NCI-H510A treated with DMSO at 0.1 percent for 48 hours (cell line): Measurements from ENCODE around the gene TUBGCP6.
"Not testable (repeated sequence)": the region's sequence is repeated elsewhere in the genome, so short reads cannot be mapped to it uniquely, and the experiment has no call there.

ENCODE experiments used
- DNase-seq: peaks from one replicate; lab custom pipeline; 2025; lab: John Stamatoyannopoulos, UW

The TUBGCP6 gene

DNA sequence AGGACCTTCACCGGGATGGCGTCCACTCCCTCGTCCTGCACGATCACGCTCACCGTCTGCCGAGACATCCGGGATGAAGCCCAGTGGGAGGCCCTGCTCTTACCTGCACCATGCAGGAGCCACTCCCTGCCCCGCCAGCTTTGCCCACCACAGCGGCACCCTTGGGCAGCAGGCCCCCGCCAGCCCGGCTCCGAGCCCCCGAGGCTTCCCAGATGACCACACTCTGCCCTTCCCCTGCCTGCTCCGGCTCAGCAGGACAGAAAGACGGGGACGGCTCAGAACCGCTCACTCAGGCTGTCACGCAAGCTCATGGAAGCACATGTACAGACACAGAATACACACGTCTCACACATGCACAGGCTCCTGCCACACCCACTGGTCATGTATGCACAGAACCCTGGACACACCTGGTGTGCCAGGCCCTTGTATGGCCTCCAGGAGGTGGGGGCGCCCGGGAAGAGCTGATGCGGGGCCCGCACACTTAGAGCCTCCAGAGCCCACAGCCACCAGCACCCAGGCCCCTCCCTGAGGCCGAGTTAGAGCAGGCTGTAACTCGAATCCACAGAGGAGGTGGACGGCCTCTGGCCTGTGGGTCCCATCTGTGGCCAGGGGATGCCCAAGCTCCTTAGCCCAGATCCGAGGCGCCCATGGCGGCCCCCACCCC, 34.3 kb upstream of the TUBGCP6 start:
- DNase-seq = no peak

DNA sequence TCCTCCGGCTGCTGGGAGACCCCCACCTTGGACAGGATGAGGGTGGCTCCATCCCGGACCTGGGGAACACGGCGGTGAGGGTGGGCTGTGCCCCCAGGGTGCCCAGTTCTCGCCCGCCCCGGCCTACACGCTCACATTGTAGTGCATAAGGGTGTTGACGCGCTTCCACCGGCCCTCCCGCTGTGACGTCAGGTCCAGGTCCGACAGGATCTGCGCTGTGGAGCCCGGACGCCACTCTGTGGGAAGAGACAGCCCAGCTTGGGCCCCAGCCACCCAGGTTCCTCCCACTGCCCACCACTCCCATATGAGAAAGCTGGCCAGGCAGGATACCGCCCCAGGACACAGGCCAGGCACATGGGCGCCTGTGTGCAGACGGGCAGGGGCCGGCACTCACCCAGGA, 33.6 kb upstream of the TUBGCP6 start:
- DNase-seq = no peak

DNA sequence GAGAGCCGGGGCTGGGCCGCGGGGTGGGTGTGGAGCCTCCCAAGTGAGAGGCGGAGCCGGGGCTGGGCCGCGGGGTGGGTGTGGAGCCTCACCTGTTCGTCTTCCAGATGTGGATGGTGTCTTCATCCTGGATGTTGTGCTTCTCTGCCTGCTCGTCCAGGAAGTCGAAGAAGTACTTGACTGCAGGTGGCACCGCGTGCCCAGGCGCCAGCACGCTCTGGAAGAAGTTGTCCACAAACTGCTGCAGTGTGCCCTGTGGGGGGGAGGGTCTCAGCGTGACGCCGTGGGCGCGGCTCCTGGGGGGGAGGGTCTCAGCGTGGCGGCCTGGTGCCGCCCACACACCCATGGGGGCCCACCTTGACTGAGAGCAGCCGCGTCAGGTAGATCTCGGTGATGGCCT, 32.9 kb upstream of the TUBGCP6 start:
- no peak for DNase-seq

DNA sequence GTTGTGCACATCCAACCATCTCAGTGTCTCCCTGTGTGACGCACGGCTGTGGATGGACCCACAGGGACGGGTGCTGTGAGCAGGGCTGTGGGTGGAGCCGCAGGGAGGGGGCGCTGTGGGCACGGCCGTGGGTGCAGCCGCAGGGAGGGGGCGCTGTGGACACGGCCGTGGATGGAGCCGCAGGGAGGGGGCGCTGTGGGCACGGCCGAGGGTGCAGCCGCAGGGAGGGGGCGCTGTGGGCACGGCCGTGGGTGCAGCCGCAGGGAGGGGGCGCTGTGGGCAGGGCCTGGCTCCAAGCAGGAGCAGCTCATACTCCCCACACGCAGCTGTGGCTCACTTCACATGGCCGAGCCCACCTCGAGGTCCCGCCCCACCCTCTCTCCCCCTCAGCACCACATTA, 31.3 kb upstream of the TUBGCP6 start:
- no peak for DNase-seq

DNA sequence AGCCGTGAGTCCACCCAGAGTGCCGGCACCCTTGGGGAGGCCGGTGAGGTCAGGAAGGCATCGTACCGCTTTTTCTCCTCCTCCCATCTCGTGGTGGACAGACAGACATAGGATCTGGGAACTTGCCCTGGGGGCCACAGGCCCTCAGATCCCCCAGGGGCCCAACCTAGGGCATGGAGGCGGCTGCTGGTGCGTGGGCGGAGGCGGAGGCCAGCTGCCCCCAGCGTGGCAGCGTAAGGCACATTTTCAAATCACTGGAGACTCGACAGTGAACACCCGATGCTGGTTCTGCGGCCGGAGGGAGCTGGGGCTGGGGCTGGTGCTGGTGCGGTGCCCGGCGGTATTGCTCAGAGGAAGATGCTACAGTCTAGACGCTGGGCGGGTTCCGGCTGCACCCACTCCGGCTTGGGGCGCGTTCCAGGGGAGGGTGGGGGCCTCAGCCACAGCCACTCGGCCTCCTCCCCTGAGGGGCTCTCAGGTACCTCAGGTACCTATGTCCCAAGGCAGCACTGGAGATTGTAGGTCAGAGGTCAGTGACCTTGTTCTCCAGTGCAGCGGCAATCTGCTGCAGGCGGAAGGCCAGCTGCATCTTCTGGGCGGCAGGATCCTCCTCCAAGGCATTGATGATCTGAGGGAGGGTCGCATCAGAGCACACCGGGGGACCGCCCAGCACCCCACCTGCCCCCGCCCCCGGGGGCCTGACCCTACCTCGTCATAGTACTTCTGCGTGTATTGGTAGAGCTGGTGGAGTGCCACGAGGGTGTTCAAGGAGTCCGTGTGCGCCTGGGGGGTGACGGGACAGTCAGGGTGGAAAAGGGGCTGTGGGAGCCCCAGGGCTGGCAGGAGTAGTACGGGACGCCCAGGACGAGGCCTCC, 30.6 kb upstream of the TUBGCP6 start:
- no peak for DNase-seq

DNA sequence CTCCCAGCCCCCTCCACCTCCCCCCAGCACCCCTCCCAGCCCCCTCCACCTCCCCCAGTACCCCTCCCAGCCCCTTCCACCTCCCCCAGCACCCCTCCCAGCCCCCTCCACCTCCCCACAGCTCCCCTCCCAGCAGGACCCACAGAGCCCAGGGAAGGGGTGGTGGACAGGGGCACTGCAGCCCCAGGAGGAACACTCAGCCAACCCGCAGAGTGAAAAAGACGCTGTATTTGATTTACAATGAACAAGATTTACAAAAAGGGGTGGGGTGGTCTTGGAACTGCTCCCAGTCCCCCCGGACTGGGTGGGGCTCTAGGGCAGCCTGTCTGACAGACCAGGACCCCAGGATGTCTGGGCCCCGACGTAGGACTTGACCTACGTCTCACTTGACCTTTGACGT, 29.9 kb upstream of the TUBGCP6 start:
- no peak for DNase-seq

DNA sequence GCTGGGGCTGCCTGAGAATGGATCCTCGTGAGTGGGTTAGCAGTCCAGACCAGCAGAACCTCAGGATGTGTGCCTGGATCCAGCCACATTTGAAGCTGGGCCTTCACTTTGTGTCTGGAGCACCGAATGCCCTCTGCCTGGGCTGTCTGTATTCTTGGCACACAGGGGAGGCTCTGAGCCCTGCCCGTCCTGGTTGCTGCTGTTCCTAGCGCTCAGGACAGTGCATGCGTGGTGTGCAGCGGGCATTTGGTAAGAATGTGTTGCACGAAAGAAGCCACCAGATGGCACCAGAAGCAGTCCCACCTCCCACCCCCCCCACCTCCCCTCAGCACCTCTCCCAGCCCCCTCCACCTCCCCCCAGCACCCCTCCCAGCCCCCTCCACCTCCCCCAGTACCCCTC, 29.5 kb upstream of the TUBGCP6 start:
- peak; percentile 27 for DNase-seq

DNA sequence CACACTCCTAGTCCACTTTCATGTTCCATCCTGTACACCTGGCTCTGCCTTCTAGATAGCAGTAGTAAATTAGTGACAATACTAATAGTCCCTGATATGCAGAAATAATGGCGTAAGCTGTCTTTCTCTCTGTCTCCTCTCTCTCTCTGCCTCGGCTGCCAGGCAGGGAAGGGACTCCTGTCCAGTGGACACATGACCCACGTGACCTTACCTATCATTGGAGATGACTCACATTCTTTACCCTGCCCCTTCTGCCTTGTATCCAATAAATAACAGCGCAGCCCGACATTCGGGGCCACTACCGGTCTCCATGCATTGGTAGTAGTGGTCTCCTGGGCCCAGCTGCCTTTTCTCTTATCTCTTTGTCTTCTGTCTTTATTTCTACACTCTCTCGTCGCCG, 29.0 kb upstream of the TUBGCP6 start:
- DNase-seq = not testable (repeated sequence)

DNA sequence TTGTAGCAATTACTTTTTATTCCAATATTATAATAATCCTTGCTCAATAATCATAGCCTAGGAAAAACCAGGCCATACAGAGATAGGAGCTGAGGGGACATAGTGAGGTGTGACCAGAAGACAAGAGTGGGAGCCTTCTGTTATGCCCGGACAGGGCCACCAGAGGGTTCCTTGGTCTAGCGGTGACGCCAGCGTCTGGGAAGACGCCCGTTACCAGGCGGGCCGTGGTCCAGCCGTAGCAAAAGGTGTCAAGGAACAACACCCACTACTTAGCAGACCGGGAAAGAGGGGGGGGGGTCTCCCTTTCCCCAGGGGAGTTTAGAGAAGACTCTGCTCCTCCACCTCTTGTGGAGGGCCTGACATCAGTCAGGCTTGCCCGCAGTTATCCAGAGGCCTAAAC, 28.5 kb upstream of the TUBGCP6 start:
- not testable (repeated sequence) for DNase-seq

DNA sequence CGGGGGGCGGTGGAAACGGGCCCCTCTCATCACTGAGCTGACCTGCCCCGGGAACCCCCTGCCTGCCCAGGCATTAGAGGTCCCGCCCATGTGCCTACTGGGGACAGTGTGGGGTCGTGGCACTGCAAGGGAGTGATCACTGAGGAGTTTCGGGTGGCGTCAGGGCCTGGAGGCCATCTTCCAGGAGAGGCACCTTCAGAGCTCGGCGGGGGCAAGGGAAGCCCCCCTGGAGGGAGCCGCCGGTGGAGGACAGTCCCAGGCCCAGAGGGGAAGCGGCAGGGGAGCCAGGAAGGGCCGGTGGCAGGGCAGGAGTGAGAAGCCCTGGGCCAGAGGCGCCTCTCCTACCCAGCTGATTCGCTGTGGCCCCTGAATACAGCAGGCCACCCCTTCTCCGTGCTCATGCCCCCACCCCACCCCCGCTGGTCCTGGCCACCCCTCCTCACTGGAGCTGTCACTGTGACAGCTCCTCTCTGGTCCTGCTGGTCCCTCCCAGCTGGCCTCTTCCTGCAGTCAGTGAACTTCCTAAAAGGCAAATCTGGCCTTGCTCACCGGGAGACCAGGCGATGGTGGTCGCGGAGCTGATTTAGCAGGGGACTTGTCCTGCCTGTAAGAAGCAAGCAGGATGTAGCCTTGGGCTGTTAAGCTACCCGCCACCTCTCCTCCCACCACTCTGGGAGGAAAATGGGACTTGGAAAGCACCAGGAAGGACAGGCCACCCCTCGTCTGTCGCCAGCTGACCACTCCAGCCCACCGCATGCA, 27.4 kb upstream of the TUBGCP6 start:
- no peak for DNase-seq

DNA sequence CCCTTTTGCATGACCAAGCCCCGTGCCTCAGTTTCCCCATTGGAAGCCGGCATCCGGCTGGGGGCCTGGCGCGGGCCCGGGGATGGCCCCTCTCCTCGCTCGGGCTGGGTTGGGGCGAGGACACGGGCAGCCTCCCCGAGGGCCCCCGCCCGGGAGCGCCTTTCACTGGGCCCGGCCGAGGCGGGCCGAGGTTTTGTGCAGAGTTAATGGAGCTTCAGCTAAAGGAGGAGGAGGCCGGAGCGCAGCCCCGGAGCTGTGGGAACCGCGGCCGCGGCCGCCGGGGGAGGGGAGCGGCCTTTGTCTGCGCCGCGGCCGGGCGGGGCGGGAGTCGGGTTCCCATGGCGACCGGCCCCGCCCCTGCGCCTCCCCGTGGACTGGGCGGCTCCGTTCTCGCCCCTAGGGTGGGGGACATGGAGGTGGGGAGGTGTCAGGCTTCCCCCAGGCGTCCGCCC, 26.7 kb upstream of the TUBGCP6 start:
- DNase-seq = peak; percentile 43

DNA sequence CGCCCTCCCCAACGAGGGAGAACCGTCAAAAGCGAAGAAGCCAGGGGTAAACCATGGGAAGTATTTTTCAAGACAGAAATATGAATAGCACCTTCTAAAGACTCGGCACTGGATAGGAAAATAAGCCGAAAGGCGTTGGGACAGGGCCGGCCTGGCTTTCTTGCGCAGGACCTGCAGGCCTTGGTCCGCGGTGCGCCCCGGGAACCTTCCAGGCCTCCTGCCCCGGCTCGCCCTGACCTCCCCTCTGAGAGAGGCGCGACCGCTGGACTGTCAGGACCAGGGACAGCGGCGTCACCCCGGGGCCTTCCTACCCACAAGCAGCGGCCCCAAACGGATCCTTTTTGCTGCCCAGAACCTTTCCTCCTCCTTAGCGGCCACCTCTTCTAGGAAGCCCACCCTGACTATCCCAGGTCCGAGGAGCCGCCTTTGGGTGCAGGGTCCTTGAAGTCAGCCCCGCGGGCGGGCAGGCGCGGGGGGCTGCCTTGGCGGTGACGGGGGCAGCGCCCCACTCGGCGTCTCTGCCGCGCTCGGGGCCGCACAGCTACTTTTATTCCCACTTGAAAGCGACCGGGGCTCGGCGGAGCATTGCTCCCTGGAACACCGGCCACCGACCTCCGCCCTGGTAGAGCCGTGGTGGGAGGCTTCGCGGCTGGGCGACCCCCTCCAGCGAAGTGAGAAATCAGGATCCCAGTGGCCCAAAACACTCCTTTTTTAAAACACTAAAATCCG, 26.0 kb upstream of the TUBGCP6 start:
- DNase-seq = no peak

DNA sequence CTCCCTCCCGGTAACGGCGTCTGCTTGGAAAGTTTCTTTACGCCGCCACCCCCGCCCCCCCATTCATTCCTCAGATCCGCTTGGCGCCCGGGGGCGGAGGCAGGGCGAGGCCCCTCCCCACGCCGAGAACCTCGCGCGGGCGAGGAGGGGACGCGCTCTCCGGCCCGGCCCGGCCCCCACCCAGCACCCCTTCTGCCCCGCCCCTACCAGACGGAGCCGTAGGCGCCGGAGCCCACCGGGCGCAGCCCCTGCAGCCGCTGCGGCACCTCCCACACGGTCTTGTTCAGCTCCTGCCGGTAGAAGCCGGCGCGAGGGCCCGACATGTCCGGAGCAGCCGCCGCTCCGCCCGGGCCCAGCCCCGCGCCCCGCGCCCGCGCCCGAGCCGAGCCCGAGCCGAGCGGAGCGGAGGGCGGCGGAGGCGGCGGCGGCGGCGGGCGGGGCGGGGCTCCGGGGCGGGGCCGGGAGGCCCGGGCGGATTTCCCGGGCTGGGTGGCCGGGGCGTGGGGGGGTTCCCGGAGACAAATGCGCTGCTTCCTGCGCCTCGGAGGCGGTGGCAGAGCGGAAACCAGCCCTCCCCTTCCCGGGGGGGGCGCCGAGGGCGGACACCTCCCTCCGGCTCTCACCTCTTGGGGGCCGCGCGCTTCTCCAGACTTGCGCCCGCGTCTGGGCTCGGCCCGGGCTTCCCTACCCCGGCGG, 25.3 kb upstream of the TUBGCP6 start, which contains the start of gene MAPK11:
Gene MAPK11 (minus strand): TSS at position 411 of the 696 bp plus-strand sequence. CDS start 88 bp downstream, at position 323.
- DNase-seq = peak; percentile 21

DNA sequence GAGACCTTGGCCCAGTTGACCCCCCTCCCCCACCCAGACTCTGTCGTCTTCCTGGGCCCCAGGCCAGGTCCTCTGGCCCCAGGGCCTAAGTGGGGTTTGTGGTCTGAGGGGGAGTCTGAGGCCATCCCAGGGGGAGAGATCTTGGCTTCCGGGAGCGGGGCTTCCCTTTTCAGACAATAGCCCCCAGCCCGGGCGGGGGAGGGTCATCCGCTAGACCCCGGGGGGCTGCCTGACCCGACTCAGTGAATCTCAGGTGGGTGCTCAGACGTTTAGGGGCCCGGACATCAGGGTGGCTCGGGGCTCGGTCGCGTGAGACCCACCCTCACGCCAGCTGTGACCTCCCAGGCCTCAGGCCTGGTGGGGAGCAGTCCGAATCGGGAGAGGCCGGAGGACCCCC, 24.7 kb upstream of the TUBGCP6 start:
- DNase-seq = no peak

DNA sequence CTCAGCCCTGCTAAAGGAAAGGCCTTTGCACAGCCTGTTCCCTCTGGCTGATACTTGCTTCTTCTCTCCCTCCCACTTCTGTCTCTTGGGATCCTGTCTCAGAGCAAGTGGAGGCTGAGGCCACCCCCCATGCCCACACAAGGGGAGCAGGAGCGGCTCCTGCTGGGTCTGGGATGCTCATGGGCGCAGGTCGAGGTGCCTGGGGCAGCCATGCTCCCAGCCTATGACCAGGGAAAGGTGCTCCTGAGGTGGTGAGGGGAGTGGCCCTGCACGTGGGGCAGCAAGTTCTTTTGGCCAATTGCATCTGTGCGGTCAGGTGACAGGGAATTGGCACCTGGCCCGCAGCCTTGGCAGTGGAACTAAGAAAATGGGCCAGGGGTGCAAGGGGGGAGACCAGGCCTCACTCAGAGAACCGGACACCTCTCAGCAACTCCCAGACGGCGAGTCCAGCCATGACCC, 23.9 kb upstream of the TUBGCP6 start:
- DNase-seq = peak; percentile 30

DNA sequence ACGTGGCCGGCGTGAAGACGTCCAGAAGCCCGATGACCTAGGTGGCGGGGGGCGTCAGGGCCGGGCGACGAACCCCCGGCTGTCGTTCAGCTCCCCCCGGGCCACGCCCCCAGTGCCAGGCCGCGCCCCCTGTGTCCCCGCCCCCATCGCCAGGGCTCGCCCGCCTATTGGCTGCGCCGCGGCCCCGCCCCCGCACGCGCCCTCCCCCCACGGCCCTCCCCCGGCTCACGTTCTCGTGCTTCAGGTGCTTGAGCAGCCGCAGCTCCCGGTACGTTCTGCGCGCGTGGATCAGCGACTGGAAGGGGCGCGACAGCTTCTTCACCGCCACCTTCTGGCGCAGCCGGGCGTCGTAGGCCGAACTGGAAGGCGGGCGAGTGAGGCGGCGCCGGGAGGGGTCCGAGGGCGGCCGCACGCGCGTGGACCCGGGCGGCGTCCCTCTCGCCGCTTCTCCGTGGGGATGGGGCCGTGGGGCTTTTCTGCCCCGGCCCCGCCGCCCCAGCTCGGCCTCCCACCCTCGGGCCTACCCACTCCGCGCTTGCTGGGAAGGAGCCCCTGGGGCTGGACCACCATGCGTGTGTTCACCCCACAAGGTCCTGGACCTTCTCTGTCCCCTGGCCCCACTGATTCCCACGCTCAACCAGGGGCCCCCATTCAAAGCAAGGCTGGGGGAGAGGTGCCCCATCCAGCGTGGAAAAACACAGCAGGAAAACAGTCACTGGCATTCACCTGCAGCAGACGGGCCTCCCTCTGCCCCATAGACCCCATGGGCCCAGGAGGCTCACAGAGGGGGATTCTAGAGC, 23.0 kb upstream of the TUBGCP6 start:
- DNase-seq = no peak

DNA sequence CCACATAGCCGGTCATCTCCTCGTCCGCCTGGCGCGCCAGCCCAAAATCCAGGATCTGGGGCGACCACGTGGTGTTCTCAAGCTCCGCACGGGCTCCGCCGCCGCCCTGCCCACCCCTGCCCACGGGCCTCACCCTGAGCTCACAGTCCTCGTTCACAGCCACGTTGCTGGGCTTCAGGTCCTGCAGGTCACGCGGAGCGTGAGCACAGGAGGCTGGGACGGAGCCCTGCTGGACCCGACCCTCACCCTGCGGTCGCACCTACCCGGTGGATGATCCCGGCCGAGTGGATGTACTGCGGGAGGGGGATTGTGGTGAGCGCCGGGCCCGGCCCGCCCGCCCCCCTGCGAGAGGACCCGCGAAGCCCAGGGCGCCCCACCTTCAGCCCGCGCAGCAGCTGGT, 22.2 kb upstream of the TUBGCP6 start:
- no peak for DNase-seq

DNA sequence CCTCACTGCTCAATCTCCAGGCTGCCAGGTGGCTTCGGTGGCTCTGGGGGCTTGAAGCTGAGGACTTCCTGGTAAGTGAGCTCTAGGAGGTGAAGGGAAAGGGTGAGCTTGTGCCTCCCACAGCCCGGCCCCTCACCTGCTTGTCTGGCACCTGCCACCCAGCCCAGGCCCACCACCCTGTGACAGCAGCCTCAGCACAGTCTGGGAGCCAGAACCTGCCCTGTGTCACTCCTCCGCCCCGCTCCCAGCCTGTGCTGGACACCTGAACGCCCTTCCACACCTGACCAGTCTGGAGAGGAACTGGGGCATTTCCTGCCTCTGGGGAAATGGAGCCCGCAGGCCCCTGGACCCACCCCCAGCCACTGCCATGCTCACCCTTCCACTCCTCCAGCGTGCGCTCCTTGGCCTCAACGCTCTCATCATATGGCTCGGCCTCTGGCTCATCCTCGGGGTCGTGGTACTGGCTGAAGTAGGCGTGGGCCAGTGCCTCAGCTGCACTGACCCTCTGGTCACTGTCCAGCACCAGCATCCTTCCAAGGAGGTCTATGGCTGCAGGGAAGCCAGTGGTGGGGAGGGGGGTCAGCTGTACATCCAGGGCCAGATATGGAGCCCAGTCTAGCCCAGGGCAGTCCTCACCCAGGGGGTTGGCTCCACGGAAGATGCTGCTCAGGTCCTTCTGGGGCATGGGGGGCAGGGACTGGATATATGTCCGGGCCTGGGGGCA, 20.3 kb upstream of the TUBGCP6 start:
- DNase-seq = no peak

DNA sequence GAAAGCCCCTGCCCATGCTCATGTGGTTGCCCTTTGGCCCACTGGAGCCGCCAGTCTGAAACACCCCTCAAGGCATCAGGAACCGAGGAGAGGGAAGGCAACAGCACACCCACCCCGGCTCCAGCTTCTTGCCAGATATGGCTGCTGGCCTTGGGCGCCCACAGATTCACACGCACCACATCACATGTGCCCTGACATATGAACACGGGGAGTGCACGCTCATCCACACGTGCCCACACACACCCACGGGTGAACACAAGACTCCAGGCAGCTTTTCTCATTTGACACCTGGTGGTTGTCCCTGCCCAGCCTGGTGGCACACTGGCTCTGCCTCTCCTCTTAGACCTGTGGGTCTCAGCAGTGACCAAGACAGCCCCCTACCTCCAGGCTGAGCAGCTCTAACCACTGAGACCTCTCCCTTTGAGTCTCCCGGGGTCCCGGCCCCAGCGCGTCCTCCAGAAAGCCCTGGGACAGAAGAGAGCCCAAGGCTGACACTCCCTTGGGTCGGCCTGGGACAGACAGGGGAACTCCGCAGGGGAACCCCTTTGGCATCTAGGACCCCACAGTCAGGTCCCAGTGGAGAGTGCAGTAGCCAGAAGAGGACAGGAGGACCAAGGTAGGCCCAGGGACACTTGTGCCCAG, 19.4 kb upstream of the TUBGCP6 start:
- no peak for DNase-seq
